ENCODE measurements around the gene ZFR. TPM values are rescaled to one million over a fixed set of nuclear protein-coding genes. Genes with fewer than 3 reads are reported as not detected.
"Not testable (repeated sequence)": the region's sequence is repeated elsewhere in the genome, so short reads cannot be mapped to it uniquely, and the experiment has no call there.

ZFR gene
- total RNA-seq, 1 donor: 118 TPM

DNA sequence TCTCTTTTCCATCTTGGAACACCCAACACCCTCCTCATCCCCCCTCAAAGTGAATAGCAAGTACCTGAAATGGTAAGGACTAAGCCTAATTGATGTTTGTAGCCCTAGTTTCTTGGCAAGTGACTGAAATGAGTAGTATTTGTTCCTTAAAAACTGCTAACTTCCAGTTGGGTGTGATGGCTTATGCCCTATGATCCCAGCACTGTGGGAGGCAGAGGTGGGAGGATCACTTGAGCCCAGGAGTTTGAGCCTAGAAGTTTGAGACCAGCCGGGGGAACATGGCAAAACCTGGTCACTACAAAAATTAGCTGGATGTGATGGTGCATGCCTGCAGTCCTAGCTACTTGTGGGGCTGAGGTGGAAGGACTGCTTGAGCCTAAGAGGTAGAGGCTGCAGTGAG is 44.1 kb downstream of the ZFR start:
- TF ChIP-seq CTCF (IDR thresholded peaks at IDR 0.05; ENCODE audit: insufficient read depth, low read length): no peak
- no peak for DNase-seq (ENCODE audit: low read depth)
- H3K4me3 ChIP-seq (ENCODE audit: low read depth, low read length): no peak overlapping the region

GRCh38 chr5:32398754-32399153 is 45.8 kb downstream of the ZFR start:
- H3K4me3 ChIP-seq (ENCODE audit: low read depth, low read length); DNase-seq (ENCODE audit: low read depth): not testable (repeated sequence)

- no peak for DNase-seq (ENCODE audit: low read depth)
- no peak for TF ChIP-seq CTCF (IDR thresholded peaks at IDR 0.05; ENCODE audit: insufficient read depth, low read length)
- no peak overlapping the region for H3K4me3 ChIP-seq (ENCODE audit: low read depth, low read length)
These were observed 49.6 kb downstream of the ZFR start for GRCh38 chr5:32394981-32395380.

GRCh38 chr5:32392039-32392438 is 52.5 kb downstream of the ZFR start:
- TF ChIP-seq CTCF (IDR thresholded peaks at IDR 0.05; ENCODE audit: insufficient read depth, low read length): no peak
- H3K4me3 ChIP-seq (ENCODE audit: low read depth, low read length): no peak overlapping the region
- no peak for DNase-seq (ENCODE audit: low read depth)

DNA sequence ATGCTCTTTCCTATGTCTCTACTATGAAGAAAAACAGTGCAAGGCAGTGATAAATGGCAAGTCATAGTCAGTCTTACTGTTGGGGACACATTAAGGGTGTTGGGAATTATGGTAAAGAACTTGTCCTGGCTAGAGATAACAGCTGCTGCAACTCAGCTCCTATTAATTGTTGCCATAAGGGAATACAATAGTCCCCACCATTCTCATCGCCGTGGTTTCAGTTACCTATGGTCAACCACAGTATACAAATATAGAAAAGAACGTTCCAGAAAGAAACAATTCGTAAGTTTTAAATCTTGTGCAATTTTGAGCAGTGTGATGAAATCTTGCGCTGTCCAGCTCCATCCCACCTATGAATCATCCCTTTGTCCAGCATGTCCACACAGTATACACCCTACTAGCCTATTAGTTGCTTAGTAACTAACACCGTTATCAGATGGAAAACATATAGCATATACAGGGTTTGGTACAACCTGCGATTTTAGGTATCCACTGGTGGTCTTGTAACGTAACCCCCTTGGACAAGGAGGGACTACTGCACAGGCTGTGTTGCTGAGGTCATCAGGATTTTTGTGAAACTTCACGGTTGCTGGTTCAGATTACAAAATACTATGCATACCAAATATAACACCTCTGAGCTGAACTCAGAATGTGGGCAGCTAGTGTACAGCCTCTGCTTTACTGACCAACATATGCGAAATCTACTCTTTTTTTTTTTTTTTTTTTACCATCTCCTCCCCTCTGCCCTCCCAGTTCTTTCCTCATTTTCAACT is 53.5 kb downstream of the ZFR start:
- no peak overlapping the region for H3K4me3 ChIP-seq (ENCODE audit: low read depth, low read length)
- DNase-seq (ENCODE audit: low read depth): peak; percentile 94
- TF ChIP-seq CTCF (IDR thresholded peaks at IDR 0.05; ENCODE audit: insufficient read depth, low read length): no peak

DNA sequence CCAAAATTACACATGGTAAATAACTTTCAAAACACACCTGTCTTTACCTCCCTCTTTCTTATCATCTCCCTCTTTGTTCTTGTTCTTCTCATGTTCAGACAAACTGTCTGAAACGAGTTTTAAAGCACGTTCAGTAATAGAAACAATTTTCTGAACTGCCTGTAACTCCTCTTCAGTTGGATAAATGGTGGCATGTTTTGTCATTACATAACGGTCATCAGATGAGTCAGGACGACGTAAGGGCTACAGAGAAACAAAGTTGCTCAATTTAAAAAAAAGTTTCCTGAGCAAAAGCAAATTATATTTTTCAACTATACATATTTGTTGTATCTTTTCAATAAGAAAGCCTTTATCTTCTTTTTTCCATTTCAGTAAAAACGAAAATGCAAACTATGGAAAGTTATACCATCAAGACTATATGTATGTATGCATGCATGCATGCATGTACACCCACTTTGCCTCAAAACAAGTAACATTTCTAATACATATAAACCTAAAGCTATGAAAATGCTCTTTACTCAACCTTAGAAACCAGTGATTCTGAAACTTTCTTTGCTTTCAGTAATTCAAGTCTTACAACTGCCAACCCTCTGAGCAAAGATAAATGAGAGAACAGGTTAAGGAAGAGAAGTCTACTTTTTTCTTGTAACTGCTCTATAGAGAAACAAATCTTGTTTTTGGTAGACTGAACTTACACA is 56.0 kb downstream of the ZFR start:
- H3K4me3 ChIP-seq (ENCODE audit: low read depth, low read length): no peak overlapping the region
- DNase-seq (ENCODE audit: low read depth): peak; percentile 70
- TF ChIP-seq CTCF (IDR thresholded peaks at IDR 0.05; ENCODE audit: insufficient read depth, low read length): no peak

DNA sequence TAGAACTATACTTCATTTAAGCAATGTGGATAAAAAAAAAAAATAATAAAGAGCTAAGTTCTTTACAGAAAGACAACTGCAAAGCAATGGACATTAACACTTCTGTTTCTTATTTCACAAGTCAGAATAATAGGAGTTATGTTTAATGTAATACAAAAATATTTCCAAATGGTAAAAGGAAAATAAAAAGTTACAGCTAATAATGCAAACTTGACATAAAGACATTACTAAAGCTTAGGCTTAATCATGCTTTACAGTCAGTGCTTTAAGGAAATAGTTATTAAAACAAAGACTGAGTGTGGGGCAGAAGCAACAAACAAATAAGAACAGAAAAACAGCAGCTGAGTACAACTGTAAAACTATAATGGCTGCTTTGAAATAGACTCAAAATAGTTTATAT is 56.7 kb downstream of the ZFR start:
- DNase-seq (ENCODE audit: low read depth): no peak
- H3K4me3 ChIP-seq (ENCODE audit: low read depth, low read length): no peak overlapping the region
- TF ChIP-seq CTCF (IDR thresholded peaks at IDR 0.05; ENCODE audit: insufficient read depth, low read length): no peak
